Neural cell (in vitro differentiated cells): ENCODE data around the gene TP53I11.

Experiments
- EP300 ChIP-seq: fragments of 450-650 bp; conservative IDR thresholded peaks from 2 replicates; pipeline ENCODE4 v1.6.1; 2014; ENCODE audit warnings: antibody characterized with exemption, mild to moderate bottlenecking, moderate library complexity; ENCODE audit not compliant: poor library complexity, severe bottlenecking
- EZH2 ChIP-seq: fragments of 200-600, 300-800 bp; shearing (Covaris generic), sonication (generic); IDR thresholded peaks from 2 replicates; pipeline ENCODE4 v1.6.1; 2014; ENCODE audit warnings: antibody characterized with exemption, low read length, borderline replicate concordance, mild to moderate bottlenecking; ENCODE audit not compliant: insufficient read depth, poor library complexity, severe bottlenecking
- MXI1 ChIP-seq: fragments of 450-650 bp; conservative IDR thresholded peaks from 2 replicates; pipeline ENCODE4 v1.6.1; 2014; ENCODE audit warnings: antibody characterized with exemption, mild to moderate bottlenecking; ENCODE audit not compliant: poor library complexity, severe bottlenecking
- POLR2AphosphoS5 ChIP-seq: IDR thresholded peaks from 2 replicates; pipeline ENCODE4 v1.6.1; 2012
- RAD21 ChIP-seq: fragments of 450-650 bp; conservative IDR thresholded peaks from 2 replicates; pipeline ENCODE4 v1.6.1; 2014; ENCODE audit warnings: antibody characterized with exemption, mild to moderate bottlenecking, moderate library complexity
- TAF1 ChIP-seq: IDR thresholded peaks from 2 replicates; pipeline ENCODE4 v1.6.1; 2012; ENCODE audit warnings: low read depth
- TF ChIP-seq, protein P1 (sequence below): fragments of 450-650 bp; IDR thresholded peaks from 2 replicates; pipeline ENCODE4 v1.5.1; 2014; ENCODE audit warnings: antibody characterized with exemption, mild to moderate bottlenecking, moderate library complexity; ENCODE audit not compliant: poor library complexity, severe bottlenecking
- TF ChIP-seq, protein P2 (sequence below): IDR thresholded peaks from 2 replicates; pipeline ENCODE4 v1.6.1; 2012; ENCODE audit warnings: borderline replicate concordance

DNA sequence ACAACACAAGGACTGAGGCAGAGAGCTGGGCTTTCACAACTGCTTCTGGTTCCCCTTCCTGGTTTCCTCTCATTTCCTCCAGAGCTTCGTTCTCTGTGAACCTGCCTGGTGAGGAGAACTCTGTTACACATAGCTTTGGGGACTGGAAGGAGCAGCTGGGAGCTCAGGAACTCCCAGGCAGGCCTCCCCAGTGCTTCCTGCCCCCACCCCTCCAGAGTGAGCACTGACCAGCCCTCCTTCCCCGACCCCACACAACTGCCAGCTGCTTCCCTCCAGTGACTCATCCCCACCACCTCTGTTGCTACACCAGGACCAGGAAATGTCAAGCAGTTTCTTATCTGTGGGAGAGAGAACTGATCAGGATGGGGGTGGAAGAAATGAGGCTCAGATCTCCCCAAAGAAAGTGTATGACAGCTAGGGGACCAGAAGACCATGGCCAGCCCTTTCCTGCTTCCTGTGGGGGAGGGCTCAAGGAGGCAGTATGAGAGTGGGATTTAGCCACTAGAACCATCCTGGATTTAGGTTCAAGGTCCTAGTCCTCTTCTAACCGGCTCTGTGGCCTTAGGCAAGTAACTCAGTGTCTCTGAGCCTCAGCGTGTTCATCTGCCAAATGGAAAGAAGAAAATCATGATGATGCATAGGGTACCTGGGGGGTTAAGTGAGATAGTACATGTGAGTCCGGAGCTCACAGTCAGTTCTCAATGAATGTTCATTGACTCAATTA, 4.5 kb upstream of the TP53I11 start:
- TF ChIP-seq, protein P1, sequence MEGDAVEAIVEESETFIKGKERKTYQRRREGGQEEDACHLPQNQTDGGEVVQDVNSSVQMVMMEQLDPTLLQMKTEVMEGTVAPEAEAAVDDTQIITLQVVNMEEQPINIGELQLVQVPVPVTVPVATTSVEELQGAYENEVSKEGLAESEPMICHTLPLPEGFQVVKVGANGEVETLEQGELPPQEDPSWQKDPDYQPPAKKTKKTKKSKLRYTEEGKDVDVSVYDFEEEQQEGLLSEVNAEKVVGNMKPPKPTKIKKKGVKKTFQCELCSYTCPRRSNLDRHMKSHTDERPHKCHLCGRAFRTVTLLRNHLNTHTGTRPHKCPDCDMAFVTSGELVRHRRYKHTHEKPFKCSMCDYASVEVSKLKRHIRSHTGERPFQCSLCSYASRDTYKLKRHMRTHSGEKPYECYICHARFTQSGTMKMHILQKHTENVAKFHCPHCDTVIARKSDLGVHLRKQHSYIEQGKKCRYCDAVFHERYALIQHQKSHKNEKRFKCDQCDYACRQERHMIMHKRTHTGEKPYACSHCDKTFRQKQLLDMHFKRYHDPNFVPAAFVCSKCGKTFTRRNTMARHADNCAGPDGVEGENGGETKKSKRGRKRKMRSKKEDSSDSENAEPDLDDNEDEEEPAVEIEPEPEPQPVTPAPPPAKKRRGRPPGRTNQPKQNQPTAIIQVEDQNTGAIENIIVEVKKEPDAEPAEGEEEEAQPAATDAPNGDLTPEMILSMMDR, result no peak
- no peak for TF ChIP-seq POLR2AphosphoS5
- TF ChIP-seq MXI1, result no peak
- TF ChIP-seq RAD21, result no peak
- no peak for TF ChIP-seq EZH2
- no peak for TF ChIP-seq EP300
- no peak for TF ChIP-seq TAF1
- TF ChIP-seq, protein P2, sequence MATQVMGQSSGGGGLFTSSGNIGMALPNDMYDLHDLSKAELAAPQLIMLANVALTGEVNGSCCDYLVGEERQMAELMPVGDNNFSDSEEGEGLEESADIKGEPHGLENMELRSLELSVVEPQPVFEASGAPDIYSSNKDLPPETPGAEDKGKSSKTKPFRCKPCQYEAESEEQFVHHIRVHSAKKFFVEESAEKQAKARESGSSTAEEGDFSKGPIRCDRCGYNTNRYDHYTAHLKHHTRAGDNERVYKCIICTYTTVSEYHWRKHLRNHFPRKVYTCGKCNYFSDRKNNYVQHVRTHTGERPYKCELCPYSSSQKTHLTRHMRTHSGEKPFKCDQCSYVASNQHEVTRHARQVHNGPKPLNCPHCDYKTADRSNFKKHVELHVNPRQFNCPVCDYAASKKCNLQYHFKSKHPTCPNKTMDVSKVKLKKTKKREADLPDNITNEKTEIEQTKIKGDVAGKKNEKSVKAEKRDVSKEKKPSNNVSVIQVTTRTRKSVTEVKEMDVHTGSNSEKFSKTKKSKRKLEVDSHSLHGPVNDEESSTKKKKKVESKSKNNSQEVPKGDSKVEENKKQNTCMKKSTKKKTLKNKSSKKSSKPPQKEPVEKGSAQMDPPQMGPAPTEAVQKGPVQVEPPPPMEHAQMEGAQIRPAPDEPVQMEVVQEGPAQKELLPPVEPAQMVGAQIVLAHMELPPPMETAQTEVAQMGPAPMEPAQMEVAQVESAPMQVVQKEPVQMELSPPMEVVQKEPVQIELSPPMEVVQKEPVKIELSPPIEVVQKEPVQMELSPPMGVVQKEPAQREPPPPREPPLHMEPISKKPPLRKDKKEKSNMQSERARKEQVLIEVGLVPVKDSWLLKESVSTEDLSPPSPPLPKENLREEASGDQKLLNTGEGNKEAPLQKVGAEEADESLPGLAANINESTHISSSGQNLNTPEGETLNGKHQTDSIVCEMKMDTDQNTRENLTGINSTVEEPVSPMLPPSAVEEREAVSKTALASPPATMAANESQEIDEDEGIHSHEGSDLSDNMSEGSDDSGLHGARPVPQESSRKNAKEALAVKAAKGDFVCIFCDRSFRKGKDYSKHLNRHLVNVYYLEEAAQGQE, result no peak
